HL-60 (cell line): ENCODE results near the gene MLF2.

Experiments
- DNase-seq, 2 experiments: peaks; one replicate each; pipeline ENCODE4 v3.0.0-alpha.2; 2010 to 2020; ENCODE audit warnings: low read depth in 1 of 2, low spot score in 1 of 2
- H3K27ac ChIP-seq: fragments of 250-450 bp; sonication (Bioruptor Pico); replicated peaks from 2 replicates; pipeline ENCODE4 v1.5.1; 2020; ENCODE audit warnings: mild to moderate bottlenecking, moderate library complexity
- H3K27me3 ChIP-seq: fragments of 250-450 bp; sonication (Bioruptor Pico); 2 replicates; pipeline ENCODE4 v1.5.1; 2021; ENCODE audit warnings: mild to moderate bottlenecking, moderate library complexity; ENCODE audit not compliant: insufficient read depth, poor library complexity, severe bottlenecking
- H3K4me3 ChIP-seq: replicated peaks from 2 replicates; pipeline ENCODE4 v1.5.1; 2011; ENCODE audit warnings: mild to moderate bottlenecking, control low read depth, low read length; ENCODE audit not compliant: insufficient read depth
- GABPA ChIP-seq: IDR thresholded peaks from 2 replicates; pipeline ENCODE4 v1.6.1; 2012; ENCODE audit warnings: low read depth
- POLR2AphosphoS5 ChIP-seq: IDR thresholded peaks from 2 replicates; pipeline ENCODE4 v1.6.1; 2012; ENCODE audit warnings: low read depth
- REST ChIP-seq: IDR thresholded peaks from 2 replicates; pipeline ENCODE4 v1.6.1; 2012; ENCODE audit warnings: low read depth; ENCODE audit not compliant: insufficient replicate concordance
- SPI1 ChIP-seq: IDR thresholded peaks from 2 replicates; pipeline ENCODE4 v1.6.1; 2012; ENCODE audit warnings: low read depth, mild to moderate bottlenecking, borderline replicate concordance
- TF ChIP-seq, protein P1 (sequence below): IDR thresholded peaks from one replicate; pipeline ENCODE4 v1.5.1; 2011; ENCODE audit warnings: low read length, control low read depth, inconsistent platforms; ENCODE audit not compliant: insufficient read depth

Gene MLF2

DNA sequence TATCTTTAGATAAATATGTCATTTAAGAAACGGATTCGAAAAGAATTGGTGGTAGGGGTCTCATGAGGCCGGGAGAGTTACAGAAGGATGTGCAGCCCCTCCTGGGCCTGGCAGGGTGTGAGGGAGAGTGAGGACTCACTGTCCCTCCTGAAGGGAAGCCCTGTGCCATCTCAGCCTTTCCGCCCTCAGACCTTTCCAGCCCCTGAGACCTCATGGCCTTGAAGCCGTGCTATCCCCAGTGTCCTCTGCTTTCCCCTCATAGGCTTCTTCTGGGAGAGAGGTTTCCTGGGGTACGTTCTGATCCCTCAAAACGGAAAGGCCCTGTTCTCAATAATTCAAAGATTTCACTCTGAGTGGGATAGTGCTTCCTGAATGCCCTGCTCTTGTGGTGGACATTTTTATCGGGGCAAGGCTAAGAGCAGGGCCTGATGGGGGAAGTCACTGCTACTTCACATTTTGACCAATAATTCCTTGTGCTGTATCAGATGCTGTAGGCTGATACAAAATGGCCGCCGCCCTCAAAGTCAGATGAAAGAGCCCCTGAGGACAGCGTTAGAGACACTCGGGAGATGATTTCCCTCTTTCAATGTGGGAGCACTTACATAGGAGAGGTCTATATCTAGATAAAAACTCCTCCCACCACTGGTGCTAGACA, 37.7 kb upstream of the MLF2 start:
- H3K4me3 ChIP-seq, result peak overlapping the region; percentile 83
- no peaks in the 10 kb centered on the region for H3K27me3 ChIP-seq
- TF ChIP-seq, protein P1, sequence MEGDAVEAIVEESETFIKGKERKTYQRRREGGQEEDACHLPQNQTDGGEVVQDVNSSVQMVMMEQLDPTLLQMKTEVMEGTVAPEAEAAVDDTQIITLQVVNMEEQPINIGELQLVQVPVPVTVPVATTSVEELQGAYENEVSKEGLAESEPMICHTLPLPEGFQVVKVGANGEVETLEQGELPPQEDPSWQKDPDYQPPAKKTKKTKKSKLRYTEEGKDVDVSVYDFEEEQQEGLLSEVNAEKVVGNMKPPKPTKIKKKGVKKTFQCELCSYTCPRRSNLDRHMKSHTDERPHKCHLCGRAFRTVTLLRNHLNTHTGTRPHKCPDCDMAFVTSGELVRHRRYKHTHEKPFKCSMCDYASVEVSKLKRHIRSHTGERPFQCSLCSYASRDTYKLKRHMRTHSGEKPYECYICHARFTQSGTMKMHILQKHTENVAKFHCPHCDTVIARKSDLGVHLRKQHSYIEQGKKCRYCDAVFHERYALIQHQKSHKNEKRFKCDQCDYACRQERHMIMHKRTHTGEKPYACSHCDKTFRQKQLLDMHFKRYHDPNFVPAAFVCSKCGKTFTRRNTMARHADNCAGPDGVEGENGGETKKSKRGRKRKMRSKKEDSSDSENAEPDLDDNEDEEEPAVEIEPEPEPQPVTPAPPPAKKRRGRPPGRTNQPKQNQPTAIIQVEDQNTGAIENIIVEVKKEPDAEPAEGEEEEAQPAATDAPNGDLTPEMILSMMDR, result no peak
- peak; percentile 53; the same call in 1 of the 2 replicates for TF ChIP-seq POLR2AphosphoS5
- peak; percentile 26; the same call in 1 of the 2 replicates for TF ChIP-seq SPI1
- peak; percentile 50 for TF ChIP-seq REST
- H3K27ac ChIP-seq, result peak overlapping the region; percentile 78
- DNase-seq, result peak; percentile 58 to 60

GRCh38 chr12:6788972-6789924, 36.3 kb upstream of the MLF2 start, which contains the start of gene CD4:
Gene CD4 (plus strand): TSS chr12:6789528. CDS start chr12:6800139, 10,611 bp downstream.
- DNase-seq, result peak; percentile 88 to 95
- H3K27me3 ChIP-seq, result no peaks in the 10 kb centered on the region
- peak within 1 kb of the TSS; percentile 78 for H3K27ac ChIP-seq
- peak within 1 kb of the TSS; percentile 83 for H3K4me3 ChIP-seq
- peak; percentile 80 for TF ChIP-seq REST
- TF ChIP-seq POLR2AphosphoS5, result peak; percentile 92
- peak; percentile 19; the same call in 1 of the 2 replicates for TF ChIP-seq GABPA
- TF ChIP-seq, protein P1, result no peak
- peak; percentile 46; the same call in 1 of the 2 replicates for TF ChIP-seq SPI1

- H3K4me3 ChIP-seq, result no peak overlapping the region
- H3K27ac ChIP-seq, result no peak overlapping the region
- DNase-seq, result no peak
- no peaks in the 10 kb centered on the region for H3K27me3 ChIP-seq
- TF ChIP-seq, protein P1, result no peak
- TF ChIP-seq POLR2AphosphoS5 (no peak), GABPA (no peak), SPI1 (no peak), REST (no peak)
These were observed 34.4 kb upstream of the MLF2 start for GRCh38 chr12:6787309-6787708.
